ENCODE results near the gene CKB.
A peak's percentile ranks its signal among the peaks of the same experiment; 100 is the strongest.

CKB gene

DNA sequence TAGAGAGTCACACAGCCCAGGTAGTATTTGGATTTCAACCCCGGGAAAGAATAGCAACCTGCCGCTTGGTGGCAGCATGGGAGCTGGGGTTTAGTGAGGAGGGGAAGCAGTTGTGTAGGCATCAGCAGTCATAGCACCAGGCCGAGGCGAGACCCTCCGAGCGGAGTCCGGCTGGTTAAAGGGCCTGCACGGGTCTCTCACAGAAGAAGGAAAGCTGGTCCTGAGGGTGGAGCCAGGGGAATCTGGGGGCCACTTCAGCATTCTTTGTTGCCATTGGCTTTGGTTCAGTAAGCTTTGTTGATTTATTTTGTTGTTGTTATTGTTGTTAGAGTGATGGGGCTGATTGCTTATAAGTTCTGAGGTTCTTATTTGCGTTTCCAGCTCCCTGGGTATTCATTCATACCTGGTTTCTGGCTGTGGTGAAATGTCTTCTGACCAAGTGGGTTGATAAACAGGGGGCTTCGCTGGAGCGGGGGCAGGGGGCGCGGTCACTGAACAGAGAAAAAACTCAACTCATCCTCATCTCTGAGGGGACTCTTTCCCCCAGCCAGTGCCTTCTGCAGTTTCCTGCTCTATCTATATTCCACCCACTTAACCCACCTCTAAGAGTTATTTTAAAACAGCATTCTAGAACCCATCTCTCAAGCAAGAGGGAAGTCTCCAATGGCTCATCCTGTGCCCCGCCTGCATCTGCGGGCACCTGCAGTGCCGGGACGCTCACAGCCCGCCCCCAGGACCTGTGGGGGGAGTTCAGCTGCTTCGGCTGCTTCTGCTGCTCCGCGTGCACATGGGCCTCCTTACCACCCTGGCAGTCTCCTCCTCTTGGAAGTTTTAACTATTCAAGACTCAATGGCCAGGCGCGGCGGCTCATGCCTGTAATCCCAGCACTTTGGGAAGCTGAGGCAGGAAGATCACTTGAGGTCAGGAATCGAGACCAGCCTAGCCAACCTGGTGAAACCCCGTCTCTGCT, 11.6 kb downstream of the CKB start:
- no peak for DNase-seq

- no peak for DNase-seq
These were observed 12.5 kb downstream of the CKB start for GRCh38 chr14:103509864-103510723.

- no peak for DNase-seq
These were observed 13.9 kb downstream of the CKB start for GRCh38 chr14:103508521-103509329.

GRCh38 chr14:103507751-103508150, 14.9 kb downstream of the CKB start:
- no peak for DNase-seq

DNA sequence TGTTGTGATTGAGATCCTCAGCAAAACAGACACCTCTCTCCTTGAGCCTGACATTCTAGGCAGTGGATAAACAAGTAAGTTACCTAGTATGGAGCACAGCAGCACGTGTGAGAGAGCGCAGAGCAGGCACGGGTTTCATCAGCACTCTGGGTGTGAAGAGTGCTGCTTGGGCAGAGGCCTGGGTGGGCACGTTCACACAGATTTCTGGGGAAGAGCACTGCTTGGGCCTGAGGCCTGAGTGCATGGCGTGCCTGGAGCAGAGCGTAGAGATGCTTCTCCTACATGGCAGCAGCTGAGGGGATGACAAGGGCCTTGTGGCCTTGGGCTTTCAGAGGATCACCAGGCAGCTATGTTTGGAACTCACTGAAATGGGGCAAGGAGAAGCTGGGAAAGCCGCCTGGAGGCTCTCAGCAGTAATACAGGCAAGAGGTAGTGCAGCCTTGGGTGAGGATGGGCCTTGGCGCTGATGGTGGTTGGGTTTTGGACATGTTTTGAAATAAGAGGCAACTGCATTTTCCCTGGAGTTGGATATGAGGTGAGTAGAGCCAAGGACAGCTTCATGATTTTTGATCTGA, 17.6 kb downstream of the CKB start:
- DNase-seq, result no peak

DNA sequence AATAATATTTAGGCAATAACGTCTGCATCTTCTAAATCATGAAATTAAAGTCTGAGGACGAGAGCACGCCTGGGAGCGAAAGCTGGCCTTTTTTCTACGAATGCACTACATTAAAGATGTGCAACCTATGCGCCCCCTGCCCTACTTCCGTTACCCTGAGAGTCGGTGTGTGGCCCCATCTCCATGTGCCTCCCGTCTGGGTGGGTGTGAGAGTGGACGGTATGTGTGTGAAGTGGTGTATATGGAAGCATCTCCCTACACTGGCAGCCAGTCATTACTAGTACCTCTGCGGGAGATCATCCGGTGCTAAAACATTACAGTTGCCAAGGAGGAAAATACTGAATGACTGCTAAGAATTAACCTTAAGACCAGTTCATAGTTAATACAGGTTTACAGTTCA, 19.3 kb downstream of the CKB start:
- no peak for DNase-seq

DNA sequence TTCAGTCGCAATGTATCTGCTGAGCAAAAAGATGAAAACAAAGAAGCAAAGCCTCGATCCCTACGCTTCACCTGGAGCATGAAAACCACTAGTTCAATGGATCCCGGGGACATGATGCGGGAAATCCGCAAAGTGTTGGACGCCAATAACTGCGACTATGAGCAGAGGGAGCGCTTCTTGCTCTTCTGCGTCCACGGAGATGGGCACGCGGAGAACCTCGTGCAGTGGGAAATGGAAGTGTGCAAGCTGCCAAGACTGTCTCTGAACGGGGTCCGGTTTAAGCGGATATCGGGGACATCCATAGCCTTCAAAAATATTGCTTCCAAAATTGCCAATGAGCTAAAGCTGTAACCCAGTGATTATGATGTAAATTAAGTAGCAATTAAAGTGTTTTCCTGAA, 19.8 kb downstream of the CKB start:
- no peak for DNase-seq

DNA sequence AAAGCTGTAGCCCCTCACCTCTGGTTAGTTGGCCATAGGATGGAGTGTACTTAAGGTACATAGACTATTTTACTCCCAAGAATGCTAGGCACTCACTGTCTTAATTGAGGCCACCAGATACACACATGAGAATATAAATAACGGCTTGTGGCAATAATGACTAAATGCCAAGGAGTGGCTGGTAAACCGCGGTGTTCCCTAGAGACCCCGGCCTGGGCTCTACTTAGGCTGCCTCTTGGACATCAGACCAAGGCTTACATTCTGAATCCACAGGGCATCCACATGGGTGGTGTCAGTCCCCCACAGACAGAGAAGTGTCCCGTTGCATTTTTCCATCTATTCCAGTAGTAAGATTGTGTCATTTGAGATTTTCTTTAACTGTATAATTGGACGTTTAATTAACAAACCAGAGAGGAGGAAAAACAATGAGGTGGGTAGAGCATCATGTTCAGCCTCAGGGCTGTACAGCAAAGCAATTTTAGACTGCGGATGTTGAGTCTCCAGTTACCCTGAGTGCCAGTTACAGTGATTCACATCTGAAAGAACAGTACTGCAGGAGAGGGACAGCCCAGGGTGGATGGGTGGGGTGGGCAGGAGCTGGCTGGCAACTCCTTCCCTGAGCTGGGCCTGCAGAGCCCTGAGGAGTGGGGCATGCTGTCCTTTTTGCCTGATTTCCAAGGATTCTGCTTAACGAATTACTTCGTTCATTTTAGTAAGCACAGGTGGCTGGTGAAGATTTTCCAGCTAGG, 20.5 kb downstream of the CKB start:
- DNase-seq, result no peak

GRCh38 chr14:103501041-103501870, 21.4 kb downstream of the CKB start:
- no peak for DNase-seq

DNA sequence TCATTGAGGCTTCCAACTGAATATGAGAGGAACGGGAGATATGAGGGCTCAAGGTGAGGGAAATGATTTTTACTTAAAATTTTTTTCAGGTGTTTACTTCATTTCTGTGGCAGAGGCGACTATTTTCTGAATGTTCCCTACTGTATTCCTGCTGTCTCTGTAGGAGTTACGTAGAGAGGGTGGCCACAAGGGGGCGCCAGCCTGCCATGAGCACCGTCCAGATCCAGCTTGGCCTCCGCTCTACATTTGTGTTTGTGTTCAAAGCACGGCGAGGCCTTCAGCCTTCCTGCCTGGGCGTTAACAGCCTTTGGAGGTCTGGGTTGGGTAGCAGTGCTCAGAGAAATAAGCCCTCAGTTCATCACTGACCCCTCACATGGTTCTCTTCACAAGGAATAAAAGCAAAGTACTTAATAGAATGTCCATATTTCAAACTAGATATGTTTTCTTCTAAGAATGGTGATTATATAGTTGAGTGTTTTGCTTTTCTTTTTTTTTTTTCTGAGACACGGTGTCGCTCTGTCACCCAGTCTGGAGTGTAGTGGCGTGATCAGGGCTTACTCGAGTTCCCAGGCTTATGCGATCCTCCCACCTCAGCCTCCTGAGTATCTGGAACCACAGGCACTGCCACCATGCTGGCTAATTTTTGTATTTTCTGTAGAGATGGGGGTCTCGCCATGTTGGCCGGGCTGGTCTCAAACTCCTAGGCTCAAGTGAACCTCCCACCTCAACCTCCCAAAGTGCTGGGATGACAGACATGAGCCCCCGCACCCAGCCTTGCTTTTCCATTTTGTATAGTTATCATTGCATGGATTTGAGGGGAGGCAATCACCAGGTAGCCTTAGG, 22.3 kb downstream of the CKB start:
- peak; percentile 67 for DNase-seq

GRCh38 chr14:103499709-103500108, 22.9 kb downstream of the CKB start:
- no peak for DNase-seq

GRCh38 chr14:103496776-103497175, 25.9 kb downstream of the CKB start:
- no peak for DNase-seq

GRCh38 chr14:103495854-103496253, 26.8 kb downstream of the CKB start:
- DNase-seq, result no peak

- no peak for DNase-seq
These were observed 30.3 kb downstream of the CKB start for GRCh38 chr14:103492156-103492925.

DNA sequence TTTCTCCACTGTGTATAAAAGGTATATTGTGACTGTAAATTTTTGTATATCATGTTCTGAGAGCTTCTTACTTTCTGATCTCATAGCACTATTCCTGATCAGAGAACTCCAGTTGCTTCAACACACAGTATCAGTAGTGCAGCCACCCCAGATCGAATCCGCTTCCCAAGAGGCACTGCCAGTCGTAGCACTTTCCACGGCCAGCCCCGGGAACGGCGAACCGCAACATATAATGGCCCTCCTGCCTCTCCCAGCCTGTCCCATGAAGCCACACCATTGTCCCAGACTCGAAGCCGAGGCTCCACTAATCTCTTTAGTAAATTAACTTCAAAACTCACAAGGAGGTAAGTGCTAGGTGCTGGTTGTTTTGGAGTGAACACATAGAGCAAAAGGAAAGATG, 30.9 kb downstream of the CKB start:
- no peak for DNase-seq

DNA sequence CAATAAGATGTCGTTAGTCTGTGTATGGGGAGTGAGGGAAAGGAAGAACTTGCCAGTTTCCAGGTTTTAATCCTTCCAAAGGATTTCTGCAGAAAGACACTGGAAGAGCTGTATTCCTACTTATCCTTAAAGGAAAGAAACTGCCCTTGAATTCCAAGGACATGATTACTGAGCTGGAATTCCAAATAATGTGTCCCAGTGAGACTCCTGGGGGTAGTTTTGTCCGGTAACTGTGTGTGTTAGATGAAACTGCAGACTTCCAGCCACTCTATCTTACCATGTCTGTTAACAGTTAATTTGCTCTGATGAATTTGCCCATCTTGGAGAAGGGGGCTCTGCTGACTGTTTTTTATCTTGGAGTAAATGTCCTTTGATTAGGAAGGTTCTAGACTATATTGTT, 33.0 kb downstream of the CKB start:
- no peak for DNase-seq

GRCh38 chr14:103488960-103489359, 33.7 kb downstream of the CKB start:
- no peak for DNase-seq

DNA sequence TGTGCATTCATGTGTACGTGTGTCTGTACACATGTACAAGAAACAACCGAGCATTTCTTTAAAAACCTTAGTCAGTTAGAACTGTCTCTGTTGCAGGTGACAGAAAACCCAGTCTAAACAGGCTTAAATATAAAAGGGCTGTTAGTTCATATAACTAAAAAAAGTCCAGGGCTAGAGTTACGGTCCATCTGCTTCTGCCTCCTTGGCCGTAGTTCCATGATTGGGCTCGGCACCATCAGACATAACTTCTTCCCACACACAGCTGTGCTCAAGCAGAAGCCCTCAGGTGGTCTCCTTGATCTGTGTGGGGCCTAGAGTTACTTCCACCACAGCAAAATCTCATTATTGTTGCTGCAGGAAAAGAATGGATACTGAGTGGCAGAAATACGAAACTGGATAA, 34.6 kb downstream of the CKB start:
- no peak for DNase-seq

- DNase-seq, result no peak
These were observed 37.1 kb downstream of the CKB start for GRCh38 chr14:103485504-103485903.

Measured in activated CD4-positive, alpha-beta T cell treated with anti-CD3 and anti-CD28 coated beads for 1 hour (primary cell).